Erythroblast (primary cell): Measurements from ENCODE around the gene SLC16A1.

Experiments used
- GATA1 ChIP-seq: IDR thresholded peaks from 2 replicates; pipeline ENCODE4 v1.6.1; 2011; ENCODE audit warnings: low read depth, mild to moderate bottlenecking, control low read depth, low read length, moderate library complexity
- POLR2A ChIP-seq: IDR thresholded peaks from 2 replicates; pipeline ENCODE4 v1.6.1; 2011; ENCODE audit warnings: mild to moderate bottlenecking, low read length

GRCh38 chr1:113002297-113002696 lies 46.3 kb upstream of the SLC16A1 start:
- TF ChIP-seq POLR2A = no peak
- TF ChIP-seq GATA1 = no peak
